GM19463 (cell line): ENCODE results near the gene SUPT5H.

Experiments used
- ATAC-seq: cut with Tn5 transposase; IDR thresholded peaks from one replicate; pipeline ENCODE4 v1.9.1; 2021; ENCODE audit warnings: mild to moderate bottlenecking, moderate library complexity; ENCODE audit not compliant: unreplicated experiment

Gene SUPT5H

DNA sequence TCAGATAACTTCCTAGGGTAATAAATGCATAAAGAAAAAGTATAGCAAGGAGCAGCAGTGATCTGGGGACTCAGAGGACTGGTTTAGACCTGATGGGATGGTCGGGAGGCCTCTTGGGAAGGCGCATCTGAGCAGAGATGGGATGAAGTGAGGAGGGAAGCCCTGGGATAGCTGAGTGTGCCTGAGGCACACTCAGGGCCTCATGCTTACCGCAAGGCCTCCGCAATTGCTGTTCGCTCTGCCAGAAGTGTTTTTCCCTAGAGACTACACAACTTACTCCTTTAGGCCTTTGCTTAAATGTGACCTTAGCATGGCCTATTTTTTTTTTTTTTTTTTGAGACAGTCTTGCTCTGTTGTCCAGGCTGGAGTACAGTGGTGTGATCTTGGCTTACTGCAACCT lies 49.3 kb downstream of the SUPT5H start:
- no peak for ATAC-seq

DNA sequence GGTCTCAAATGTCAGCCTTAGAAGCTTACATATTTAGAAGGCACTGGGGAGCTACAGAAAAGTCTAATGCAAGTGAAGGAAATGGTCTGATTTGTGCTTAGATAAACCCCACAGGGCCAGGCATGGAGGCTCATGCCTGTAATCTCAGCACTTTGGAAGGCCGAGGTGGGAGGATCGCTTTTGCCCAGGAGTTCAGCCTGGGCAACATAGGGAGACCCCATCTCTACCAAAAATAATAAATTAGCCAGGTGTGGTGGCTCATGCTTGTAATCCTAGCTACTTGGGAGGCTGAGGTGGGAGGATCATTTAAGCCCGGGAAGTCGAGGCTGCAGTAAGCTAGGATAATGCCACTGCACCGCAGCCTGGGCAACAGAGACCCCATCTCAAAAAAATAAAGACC lies 50.7 kb downstream of the SUPT5H start:
- ATAC-seq: no peak

DNA sequence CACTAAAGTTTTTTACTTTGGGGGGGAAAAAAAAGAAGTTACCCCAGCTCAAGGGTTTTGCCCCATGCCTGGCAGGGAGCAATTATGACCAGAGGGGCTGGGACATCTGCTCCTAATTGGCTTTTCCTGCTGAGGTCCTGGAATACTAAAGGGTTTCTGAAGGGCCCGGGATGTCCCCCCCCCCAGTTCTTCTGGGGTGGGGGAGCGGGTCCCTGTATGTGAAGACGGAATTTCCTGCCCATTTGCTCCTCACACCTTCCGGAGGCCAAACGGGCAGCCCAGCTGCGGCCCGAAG lies 52.3 kb downstream of the SUPT5H start:
- no peak for ATAC-seq

DNA sequence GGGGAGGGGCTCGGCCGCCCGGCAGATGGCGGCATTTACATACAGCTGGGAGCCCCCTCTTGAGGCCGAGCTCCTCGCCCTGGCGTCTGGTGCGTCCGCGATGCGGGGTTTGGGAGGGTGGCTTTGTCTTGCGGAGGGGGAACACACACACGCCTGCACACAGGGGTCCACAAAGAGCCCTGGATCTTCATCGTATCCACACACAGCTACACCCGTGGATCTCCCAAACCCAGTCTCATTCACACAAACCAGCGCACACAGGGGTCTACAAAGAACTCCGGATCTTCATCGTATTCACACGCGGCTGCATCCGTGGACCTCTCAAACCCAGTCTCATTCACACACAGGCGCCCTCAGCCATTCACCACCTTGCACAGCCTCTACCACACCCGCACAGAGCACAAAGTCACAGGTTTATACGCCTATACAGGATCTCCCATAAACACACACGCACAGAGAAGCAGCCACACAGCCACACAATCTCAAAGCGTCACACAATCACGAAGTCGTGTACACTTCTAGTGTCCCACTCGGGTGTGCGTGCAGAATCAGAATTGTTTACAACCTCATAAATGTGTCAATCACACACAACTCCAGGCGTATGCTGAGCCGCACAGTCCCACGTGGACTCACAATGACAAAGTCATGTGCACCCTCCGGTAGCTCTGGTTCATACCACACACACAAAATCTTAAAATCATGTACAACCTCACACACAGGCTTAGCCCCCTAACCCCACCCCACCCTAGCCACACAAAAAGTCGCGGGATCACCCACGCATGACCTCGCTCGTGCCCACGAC lies 52.8 kb downstream of the SUPT5H start:
- no peak for ATAC-seq

DNA sequence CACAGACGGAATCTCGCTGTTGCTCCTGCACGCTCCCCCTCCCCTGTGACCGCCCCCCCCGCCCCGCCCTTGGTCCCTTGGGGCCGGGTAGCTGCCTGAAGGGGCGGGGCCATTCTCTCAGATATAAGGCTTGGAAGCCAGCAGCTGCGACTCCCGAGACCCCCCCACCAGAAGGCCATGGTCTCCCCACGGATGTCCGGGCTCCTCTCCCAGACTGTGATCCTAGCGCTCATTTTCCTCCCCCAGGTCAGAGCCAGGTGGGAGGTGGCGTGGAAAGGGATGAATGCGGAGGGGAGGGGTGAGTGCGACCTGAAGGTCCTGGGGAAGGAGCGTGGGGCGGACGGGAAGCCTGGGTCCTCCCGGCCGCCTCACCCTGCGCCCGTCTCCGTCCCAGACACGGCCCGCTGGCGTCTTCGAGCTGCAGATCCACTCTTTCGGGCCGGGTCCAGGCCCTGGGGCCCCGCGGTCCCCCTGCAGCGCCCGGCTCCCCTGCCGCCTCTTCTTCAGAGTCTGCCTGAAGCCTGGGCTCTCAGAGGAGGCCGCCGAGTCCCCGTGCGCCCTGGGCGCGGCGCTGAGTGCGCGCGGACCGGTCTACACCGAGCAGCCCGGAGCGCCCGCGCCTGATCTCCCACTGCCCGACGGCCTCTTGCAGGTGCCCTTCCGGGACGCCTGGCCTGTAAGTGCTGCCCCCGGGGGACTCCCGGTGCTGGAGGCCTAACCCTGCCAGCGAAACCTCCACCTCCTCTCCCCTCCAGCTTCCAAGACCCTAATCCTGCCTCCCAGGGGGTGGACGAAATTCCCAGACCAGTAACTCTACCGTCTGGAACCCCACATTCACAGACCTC lies 53.6 kb downstream of the SUPT5H start, which contains the start of gene DLL3:
DLL3 (plus strand) TSS at position 150 of the 845 bp plus-strand sequence; CDS start at position 178, 28 bp downstream.
- ATAC-seq: no peak

DNA sequence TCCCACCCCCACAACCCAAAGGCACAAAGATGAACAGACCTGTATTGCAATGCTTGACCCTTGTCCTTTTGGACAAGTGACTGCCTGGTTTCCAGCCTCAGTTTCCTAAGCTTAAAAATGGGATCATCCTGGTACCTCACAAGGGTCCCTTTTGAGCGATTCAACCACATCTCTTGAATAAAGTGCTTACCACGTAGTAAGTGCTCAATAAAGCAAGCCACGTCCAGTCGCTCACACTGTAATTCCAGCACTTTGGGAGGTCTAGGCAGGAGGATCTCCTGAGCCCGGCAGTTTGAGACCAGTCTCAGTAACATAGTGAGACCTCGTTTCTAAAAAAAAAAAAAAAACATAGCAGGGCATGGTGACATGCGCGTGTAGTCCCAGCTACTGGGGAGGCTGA lies 54.5 kb downstream of the SUPT5H start:
- ATAC-seq: no peak

DNA sequence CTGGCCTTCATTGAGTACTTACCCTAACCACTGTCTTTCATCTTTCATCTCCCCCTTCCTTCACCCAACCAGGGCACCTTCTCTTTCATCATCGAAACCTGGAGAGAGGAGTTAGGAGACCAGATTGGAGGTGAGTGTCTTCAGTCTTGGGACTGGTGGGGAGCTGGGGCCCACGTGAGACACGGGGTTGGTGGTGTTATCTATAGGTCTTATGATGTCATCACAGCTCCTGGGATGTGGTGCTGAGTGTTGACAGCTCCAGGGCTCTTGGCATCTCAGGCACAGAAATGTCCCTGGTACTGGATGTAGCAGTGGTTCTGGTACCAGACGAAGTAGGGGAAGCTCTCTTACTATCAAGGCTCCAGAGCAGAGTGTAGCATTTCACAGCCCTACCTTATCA lies 55.2 kb downstream of the SUPT5H start:
- ATAC-seq: no peak

DNA sequence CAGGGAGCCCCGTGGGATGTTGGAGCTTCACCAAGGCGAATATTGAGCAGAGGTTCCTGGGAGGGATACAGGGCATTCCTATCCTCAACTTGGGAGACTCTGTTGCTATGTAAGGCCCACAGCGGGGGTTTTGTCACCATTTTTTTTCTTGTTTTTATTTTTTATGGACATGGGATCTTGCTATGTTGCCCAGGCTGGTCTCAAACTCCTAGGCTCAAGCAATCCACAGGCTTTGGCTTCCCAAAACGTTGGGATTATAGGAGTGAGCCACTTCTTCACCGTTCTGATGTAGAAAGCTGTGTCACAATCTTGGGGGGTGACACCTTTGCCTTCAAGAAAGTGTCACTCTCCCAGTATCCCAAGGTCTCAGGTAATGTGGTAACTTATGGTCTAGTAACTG lies 56.0 kb downstream of the SUPT5H start:
- ATAC-seq: no peak

DNA sequence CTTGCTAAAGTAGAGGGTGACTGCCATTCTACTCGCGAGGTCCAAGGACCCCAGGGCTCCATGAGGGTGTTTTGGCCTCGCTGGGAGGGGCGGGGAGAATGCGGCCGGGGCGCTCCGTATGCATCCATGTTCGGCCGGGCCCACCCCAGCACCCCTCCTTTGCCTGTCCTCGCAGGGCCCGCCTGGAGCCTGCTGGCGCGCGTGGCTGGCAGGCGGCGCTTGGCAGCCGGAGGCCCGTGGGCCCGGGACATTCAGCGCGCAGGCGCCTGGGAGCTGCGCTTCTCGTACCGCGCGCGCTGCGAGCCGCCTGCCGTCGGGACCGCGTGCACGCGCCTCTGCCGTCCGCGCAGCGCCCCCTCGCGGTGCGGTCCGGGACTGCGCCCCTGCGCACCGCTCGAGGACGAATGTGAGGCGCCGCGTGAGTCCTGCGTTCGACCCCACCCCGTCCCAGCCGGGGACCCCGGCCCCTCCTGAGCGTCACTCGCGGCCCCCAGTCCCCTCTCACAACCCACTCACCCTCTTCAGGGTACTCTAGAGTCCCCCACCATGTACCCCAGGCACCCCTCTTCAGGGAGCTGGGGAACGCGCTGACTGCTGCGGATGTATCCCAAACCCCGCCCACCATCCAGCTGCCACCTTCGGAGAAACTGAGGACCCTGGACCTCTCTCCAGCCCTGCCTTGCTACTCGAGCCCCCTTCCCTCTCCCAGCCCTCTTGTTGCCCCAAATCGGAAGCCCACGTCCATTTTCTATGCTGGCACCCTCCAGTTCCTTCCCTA lies 57.4 kb downstream of the SUPT5H start:
- ATAC-seq: peak; percentile 47

DNA sequence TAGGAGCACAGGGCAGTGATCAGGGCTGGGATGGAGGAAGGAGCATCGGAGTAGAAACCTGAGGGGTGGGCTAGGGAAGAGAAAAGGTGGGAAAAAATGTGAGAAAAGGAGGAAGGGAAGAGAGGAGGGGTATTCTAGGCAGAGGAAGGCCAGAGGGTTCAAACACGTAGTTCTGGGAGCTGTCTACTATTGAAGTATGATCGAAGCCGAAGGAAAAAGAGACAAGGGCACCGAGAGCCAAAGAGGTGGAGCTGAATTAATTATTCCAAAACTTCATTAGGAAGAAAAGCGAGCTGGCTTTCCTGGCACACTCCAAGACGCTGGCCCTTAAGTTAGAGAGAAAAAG lies 61.2 kb downstream of the SUPT5H start:
- no peak for ATAC-seq

DNA sequence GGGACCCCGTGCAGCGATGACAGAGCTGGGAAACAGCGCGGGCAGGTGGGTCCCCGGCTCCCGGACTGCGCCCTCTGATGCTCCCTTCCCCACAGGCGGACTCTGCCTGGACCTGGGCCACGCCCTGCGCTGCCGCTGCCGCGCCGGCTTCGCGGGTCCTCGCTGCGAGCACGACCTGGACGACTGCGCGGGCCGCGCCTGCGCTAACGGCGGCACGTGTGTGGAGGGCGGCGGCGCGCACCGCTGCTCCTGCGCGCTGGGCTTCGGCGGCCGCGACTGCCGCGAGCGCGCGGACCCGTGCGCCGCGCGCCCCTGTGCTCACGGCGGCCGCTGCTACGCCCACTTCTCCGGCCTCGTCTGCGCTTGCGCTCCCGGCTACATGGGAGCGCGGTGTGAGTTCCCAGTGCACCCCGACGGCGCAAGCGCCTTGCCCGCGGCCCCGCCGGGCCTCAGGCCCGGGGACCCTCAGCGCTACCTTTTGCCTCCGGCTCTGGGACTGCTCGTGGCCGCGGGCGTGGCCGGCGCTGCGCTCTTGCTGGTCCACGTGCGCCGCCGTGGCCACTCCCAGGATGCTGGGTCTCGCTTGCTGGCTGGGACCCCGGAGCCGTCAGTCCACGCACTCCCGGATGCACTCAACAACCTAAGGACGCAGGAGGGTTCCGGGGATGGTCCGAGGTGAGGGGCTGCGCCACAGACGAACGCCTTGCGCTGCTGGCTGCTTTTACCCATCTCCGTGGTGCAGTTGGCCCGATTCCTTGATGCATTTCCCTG lies 61.7 kb downstream of the SUPT5H start:
- no peak for ATAC-seq

DNA sequence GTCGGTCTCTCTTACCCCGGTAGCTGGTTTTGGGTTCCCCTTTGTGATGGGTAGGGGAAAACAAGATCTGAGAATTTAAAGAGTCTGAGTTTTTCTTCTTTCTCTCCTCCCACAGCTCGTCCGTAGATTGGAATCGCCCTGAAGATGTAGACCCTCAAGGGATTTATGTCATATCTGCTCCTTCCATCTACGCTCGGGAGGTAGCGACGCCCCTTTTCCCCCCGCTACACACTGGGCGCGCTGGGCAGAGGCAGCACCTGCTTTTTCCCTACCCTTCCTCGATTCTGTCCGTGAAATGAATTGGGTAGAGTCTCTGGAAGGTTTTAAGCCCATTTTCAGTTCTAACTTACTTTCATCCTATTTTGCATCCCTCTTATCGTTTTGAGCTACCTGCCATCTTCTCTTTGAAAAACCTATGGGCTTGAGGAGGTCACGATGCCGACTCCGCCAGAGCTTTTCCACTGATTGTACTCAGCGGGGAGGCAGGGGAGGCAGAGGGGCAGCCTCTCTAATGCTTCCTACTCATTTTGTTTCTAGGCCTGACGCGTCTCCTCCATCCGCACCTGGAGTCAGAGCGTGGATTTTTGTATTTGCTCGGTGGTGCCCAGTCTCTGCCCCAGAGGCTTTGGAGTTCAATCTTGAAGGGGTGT lies 62.5 kb downstream of the SUPT5H start:
- ATAC-seq: no peak

DNA sequence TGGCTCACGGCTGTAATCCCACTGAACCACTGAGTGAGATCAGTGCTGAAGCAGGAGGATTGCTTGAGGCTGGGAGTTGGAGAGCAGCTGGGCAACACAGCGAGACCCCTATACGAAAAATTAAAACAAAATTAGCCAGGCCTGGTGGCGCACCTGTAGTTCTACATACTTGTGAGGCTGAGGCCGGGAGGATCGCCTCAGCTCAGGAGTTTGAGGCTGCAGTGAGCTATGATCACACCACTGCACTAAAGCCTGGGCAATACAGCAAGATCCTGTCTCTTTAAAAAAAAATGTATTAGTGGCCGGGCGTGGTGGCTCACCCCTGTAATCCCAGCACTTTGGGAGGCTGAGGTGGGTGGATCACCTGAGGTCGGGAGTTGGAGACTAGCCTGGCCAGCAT lies 63.2 kb downstream of the SUPT5H start:
- ATAC-seq: no peak

DNA sequence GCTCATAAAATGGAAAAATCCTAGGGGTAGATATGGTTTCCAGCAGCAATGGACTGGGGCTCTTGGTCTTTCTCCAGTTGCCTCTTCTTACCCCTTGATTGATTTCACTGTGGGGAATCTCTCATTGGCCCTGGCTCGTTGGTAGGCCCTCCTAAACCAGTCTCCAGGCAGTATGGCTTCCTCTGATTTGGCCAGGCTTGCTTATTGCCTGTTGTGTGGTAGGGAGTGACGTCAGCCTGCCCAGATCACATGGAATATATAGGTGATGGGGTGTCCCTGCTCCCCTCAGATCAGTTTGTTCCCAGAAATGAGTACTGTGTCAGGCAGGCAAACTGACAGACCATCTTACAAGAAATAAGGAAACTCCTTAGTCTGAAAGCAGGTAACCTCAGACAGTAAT lies 63.9 kb downstream of the SUPT5H start:
- no peak for ATAC-seq

DNA sequence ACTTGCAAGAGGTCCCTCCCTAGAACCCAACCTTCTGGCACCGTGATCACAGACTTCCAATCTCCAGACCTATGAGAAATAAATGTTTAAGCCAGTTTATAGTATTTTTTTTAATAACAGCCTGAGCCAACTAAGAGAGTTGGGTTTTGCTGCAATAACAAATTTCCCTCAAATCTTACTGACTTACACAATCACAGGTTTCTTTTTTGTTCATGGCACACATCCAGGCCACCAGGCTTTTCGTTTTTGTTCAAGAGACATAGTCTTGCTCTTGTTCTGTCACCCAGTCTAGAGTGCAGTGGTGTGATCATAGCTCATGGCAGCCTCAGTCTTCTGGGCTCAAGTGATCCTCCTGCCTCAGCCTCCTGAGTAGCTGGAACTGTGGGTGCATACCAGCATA lies 67.6 kb downstream of the SUPT5H start:
- ATAC-seq: no peak

DNA sequence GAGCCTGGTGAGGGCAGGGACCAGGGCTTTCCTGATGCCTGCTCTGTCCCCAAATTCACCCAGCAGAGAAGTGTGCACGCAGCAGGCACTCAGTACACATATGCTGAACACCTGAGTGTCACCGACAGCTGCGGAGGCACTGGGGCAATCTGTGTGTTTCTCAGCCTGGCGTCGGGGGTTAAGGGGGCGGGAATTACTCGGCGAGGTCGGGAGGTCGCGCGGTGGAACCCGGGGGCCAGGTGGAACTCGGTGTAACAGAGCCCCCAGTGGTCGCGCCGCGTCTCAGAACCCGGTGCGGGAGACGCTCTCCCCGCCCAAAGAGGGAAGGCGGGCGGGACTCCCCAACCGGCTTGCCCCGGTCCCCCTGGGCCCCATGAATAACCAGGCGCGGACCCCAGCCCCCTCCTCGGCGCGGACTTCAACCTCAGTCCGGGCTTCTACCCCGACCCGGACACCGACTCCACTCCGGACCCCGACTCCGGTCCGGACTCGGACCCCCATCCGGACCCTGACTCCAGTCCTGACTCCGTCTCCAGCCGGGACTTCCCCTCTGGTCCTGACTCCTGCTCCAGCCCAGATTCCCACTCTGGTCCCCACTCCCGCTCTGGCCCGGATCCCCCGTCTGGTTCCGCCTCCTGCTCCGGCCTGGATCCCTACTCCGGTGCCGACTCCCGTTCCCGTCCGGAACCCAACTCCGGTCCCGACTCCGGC lies 69.6 kb downstream of the SUPT5H start, which contains the start of gene SELENOV:
SELENOV (plus strand) TSS at position 300 of the 711 bp plus-strand sequence; CDS start at position 374, 74 bp downstream.
- ATAC-seq: no peak

DNA sequence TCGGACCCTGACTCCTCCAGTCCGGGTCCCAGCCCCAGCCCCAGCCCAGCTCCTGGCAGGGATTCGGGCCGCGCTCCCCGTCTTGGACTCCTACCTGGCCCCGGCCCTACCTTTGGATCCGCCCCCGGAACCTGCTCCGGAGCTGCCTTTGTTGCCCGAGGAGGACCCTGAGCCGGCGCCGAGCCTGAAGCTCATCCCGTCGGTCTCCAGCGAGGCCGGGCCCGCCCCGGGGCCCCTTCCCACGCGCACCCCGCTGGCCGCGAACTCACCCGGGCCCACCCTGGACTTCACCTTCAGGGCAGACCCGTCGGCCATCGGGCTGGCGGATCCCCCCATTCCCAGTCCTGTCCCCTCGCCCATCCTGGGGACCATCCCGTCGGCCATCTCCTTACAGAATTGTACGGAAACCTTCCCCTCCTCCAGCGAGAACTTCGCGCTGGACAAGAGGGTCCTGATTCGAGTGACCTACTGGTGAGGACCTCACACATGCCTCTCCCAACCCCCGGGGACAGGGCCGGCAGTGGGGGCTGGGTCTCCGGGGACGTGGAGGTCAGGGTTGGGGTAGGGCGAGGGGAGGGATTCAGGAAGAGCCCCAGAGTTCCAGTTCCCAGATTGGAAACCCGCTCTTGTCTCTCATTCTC lies 70.3 kb downstream of the SUPT5H start:
- ATAC-seq: no peak

DNA sequence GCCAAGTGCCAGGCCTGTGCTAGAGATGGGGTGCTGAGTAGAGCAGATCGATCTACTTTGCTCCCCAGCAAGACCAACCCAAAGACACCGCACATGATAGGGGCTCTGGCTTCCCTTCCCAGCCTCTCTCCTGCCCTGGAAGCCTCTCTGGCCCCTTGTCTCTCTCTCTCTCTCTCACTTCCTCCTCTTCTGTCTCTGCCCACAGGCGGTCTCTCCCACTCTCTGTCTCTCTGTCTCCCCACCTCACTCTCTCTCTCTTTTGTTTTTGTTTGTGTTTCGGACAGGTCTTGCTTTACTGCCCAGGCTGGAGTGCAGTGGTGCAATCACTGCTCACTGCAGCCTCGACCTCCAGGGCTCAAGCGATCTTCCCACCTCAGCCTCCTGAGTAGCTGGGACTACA lies 70.9 kb downstream of the SUPT5H start:
- ATAC-seq: no peak

DNA sequence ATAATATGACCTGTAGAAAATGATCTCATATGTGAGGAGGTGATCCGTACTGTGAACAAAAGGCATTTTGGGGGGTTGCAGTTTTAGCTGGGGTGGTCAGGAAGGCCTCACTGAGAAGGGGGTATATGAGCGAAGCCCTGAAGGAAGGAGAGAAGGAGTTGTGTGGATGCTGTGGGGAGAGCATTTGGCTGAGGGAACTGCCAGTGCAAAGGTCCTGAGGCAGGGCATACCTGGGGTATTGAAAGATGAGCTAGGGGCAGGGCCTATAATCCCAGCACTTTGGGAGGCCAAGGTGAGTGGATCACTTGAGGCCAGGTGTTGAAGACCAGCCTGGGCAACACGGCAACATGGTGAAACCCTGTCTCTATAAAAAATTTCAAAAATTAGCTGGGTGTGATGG lies 72.0 kb downstream of the SUPT5H start:
- ATAC-seq: no peak
